Left hindlimb (tissue), 1 donor: Measurements from ENCODE around the gene KLK8.

Experiments
- DNase-seq: peaks from one replicate; pipeline ENCODE4 v3.0.0-alpha.2; 2018

KLK8 gene

GRCh38 chr19:51001515-51001914, at the start of gene KLK8:
Gene KLK8, minus strand, starts transcription at chr19:51001604. Its CDS starts 437 bp downstream, at chr19:51001167.
- no peak for DNase-seq

GRCh38 chr19:51047031-51047335, 45.6 kb upstream of the KLK8 start:
- DNase-seq: no peak

GRCh38 chr19:51044327-51044726, 42.9 kb upstream of the KLK8 start:
- DNase-seq: no peak

GRCh38 chr19:51043497-51043896, 42.1 kb upstream of the KLK8 start:
- DNase-seq: no peak

GRCh38 chr19:51040151-51040550, 38.7 kb upstream of the KLK8 start:
- DNase-seq: no peak

- DNase-seq: no peak
These were observed 35.1 kb upstream of the KLK8 start for GRCh38 chr19:51036519-51036918.

GRCh38 chr19:51034704-51035103, 33.3 kb upstream of the KLK8 start, which contains the start of gene KLK12:
Gene KLK12, minus strand, starts transcription at chr19:51035002. Its CDS starts 381 bp downstream, at chr19:51034621.
- DNase-seq: no peak

- DNase-seq: no peak
These were observed 30.4 kb upstream of the KLK8 start for GRCh38 chr19:51031880-51032225.

- DNase-seq: no peak
These were observed 29.9 kb upstream of the KLK8 start for GRCh38 chr19:51031220-51031879.

GRCh38 chr19:51030631-51031030, 29.2 kb upstream of the KLK8 start:
- no peak for DNase-seq

GRCh38 chr19:51029718-51030117, 28.3 kb upstream of the KLK8 start:
- no peak for DNase-seq

GRCh38 chr19:51027873-51028272, 26.5 kb upstream of the KLK8 start:
- no peak for DNase-seq

GRCh38 chr19:51027126-51027806, 25.9 kb upstream of the KLK8 start:
- DNase-seq: no peak

- no peak for DNase-seq
These were observed 25.1 kb upstream of the KLK8 start, which contains the start of gene KLK11 for GRCh38 chr19:51026554-51026831. Gene KLK11, minus strand, starts transcription at chr19:51026616. Its CDS starts 985 bp downstream, at chr19:51025631.

GRCh38 chr19:51025809-51026553, 24.6 kb upstream of the KLK8 start:
- DNase-seq: no peak

GRCh38 chr19:51025401-51025800, 24.0 kb upstream of the KLK8 start:
- DNase-seq: no peak

- no peak for DNase-seq
These were observed 23.5 kb upstream of the KLK8 start for GRCh38 chr19:51024924-51025323.

GRCh38 chr19:51023946-51024345, 22.5 kb upstream of the KLK8 start:
- no peak for DNase-seq

GRCh38 chr19:51022526-51022925, 21.1 kb upstream of the KLK8 start:
- no peak for DNase-seq

- no peak for DNase-seq
These were observed 19.7 kb upstream of the KLK8 start for GRCh38 chr19:51020988-51021651.

- DNase-seq: no peak
These were observed 18.1 kb upstream of the KLK8 start, which contains the start of gene KLK10 for GRCh38 chr19:51019544-51019925. Gene KLK10, minus strand, starts transcription at chr19:51019709. Its CDS starts 579 bp downstream, at chr19:51019130.

- DNase-seq: no peak
These were observed 17.5 kb upstream of the KLK8 start for GRCh38 chr19:51018745-51019543.
